T47D (cell line): ENCODE measurements around the gene TMPRSS6.

Source experiments
- DNase-seq, 2 experiments: peaks; one replicate each; pipeline versions ENCODE4 v3.0.0 to v3.0.0-alpha.2; 2011 to 2012; ENCODE audit warnings: low read depth in 1 of 2, low spot score in 1 of 2
- JUND ChIP-seq: IDR thresholded peaks from 2 replicates; pipeline ENCODE4 v1.6.1; 2012; ENCODE audit warnings: low read depth
- in situ Hi-C: cut with HindIII; loops from 2 replicates; pipeline ENCODE4 v1.10.0; 2016; ENCODE audit warnings: low sequenced_read_pairs, low pct_unique_long_range_greater_than_20kb

TMPRSS6 gene

GRCh38 chr22:37120569-37121340 lies 11.2 kb upstream of the TMPRSS6 start:
- no peak for TF ChIP-seq JUND
- in situ Hi-C loops: no loop called here
- no peak for DNase-seq

GRCh38 chr22:37119872-37120271 lies 10.4 kb upstream of the TMPRSS6 start:
- DNase-seq: no peak
- in situ Hi-C loops: no loop called here
- TF ChIP-seq JUND: no peak

GRCh38 chr22:37118083-37118482 lies 8.6 kb upstream of the TMPRSS6 start:
- DNase-seq: no peak
- TF ChIP-seq JUND: no peak
- in situ Hi-C loops: no loop called here

- no peak for TF ChIP-seq JUND
- DNase-seq: no peak
- in situ Hi-C loops: no loop called here
Observed at GRCh38 chr22:37117092-37117491, 7.6 kb upstream of the TMPRSS6 start.

GRCh38 chr22:37115032-37115431 lies 5.5 kb upstream of the TMPRSS6 start:
- no peak for TF ChIP-seq JUND
- no peak for DNase-seq
- in situ Hi-C loops: no loop called here

- TF ChIP-seq JUND: no peak
- in situ Hi-C loops: no loop called here
- no peak for DNase-seq
Observed at GRCh38 chr22:37113757-37114156, 4.2 kb upstream of the TMPRSS6 start.

GRCh38 chr22:37112084-37112728 lies 2.7 kb upstream of the TMPRSS6 start:
- TF ChIP-seq JUND: no peak
- in situ Hi-C loops: no loop called here
- no peak for DNase-seq

- in situ Hi-C loops: no loop called here
- DNase-seq: no peak
- no peak for TF ChIP-seq JUND
Observed at GRCh38 chr22:37111156-37111717, 1.7 kb upstream of the TMPRSS6 start.

GRCh38 chr22:37107816-37108621 lies 1.5 kb downstream of the TMPRSS6 start:
- no peak for DNase-seq
- in situ Hi-C loops: no loop called here
- TF ChIP-seq JUND: no peak

GRCh38 chr22:37105990-37106389 lies 3.5 kb downstream of the TMPRSS6 start:
- DNase-seq: no peak
- no peak for TF ChIP-seq JUND
- in situ Hi-C loops: no loop called here

GRCh38 chr22:37105154-37105553 lies 4.4 kb downstream of the TMPRSS6 start:
- no peak for TF ChIP-seq JUND
- no peak for DNase-seq
- in situ Hi-C loops: no loop called here

- DNase-seq: no peak
- in situ Hi-C loops: no loop called here
- TF ChIP-seq JUND: no peak
Observed at GRCh38 chr22:37103656-37104452, 5.7 kb downstream of the TMPRSS6 start.
